WTC11 (cell line): ENCODE measurements around the gene TGFBI.

Source experiments
- AFF4 ChIP-seq: sonication (generic); formaldehyde crosslinking; IDR thresholded peaks from 2 replicates; pipeline ENCODE4 v1.8.1; 2023; ENCODE audit warnings: mild to moderate bottlenecking, missing genetic modification reagents, borderline replicate concordance
- GABPB1 ChIP-seq: sonication (generic); formaldehyde crosslinking; IDR thresholded peaks from 2 replicates; pipeline ENCODE4 v1.8.1; 2023; ENCODE audit warnings: mild to moderate bottlenecking, missing genetic modification reagents
- MLX ChIP-seq: sonication (generic); formaldehyde crosslinking; IDR thresholded peaks from 2 replicates; pipeline ENCODE4 v1.8.1; 2023; ENCODE audit warnings: mild to moderate bottlenecking, missing genetic modification reagents, moderate library complexity

- TF ChIP-seq MLX (CRISPR knock-in tag) = no peak
- TF ChIP-seq GABPB1 (CRISPR knock-in tag) = no peak
- TF ChIP-seq AFF4 (CRISPR knock-in tag) = no peak
Measured at GRCh38 chr5:136058972-136059354, 30.2 kb downstream of the TGFBI start.
